IMR-90 (cell line): ENCODE results near the gene POLR1B. TPM values are rescaled to one million over a fixed set of nuclear protein-coding genes. Genes with fewer than 3 reads are reported as not detected.

ENCODE experiments used
- ATAC-seq: fragments of 200-7000 bp; cut with Tn5 transposase; 2 replicates; pipeline ENCODE4 v1.9.1; 2020; ENCODE audit warnings: low read depth, mild to moderate bottlenecking, moderate library complexity
- BruUV-seq: library from RNA; stranded (reverse); fragments of 400-500 nt; replicated peaks from 2 replicates; lab custom pipeline; 2021; lab: Mats Ljungman, UMichigan
- CTCF ChIA-PET: fragments of 300-600 bp; formaldehyde crosslinking; extraction: SDS; loops from one replicate; lab custom pipeline; 2021; ENCODE audit warnings: antibody characterized with exemption; lab: Yijun Ruan, JAX
- POLR2A ChIA-PET: fragments of 300-600 bp; sonication (Branson Sonifier 250); formaldehyde crosslinking; loops from one replicate; lab custom pipeline; 2022; ENCODE audit warnings: antibody characterized with exemption; ENCODE audit not compliant: unreplicated experiment; lab: Charles Lee
- DNase-seq: peaks from one replicate; pipeline ENCODE4 v3.0.0; 2013
- H2AFZ ChIP-seq: replicated peaks from 2 replicates; pipeline ENCODE3; 2013; ENCODE audit warnings: low read length, mild to moderate bottlenecking; ENCODE audit not compliant: poor library complexity
- H2AK5ac ChIP-seq: 2 replicates; pipeline ENCODE4 v1.6.1; 2013; ENCODE audit warnings: low read depth, low read length, inconsistent platforms
- H2AK9ac ChIP-seq: replicated peaks from 2 replicates; pipeline ENCODE3; 2013; ENCODE audit warnings: mild to moderate bottlenecking, low read depth, low read length, moderate library complexity; ENCODE audit not compliant: poor library complexity
- H2BK120ac ChIP-seq: 2 replicates; pipeline ENCODE4 v1.6.1; 2013; ENCODE audit warnings: low read depth, low read length, inconsistent platforms
- H2BK15ac ChIP-seq: 3 replicates; pipeline ENCODE4 v1.6.1; 2013; ENCODE audit warnings: low read depth, low read length, inconsistent platforms
- H2BK20ac ChIP-seq: 2 replicates; pipeline ENCODE4 v1.6.1; 2013; ENCODE audit warnings: low read depth, mild to moderate bottlenecking, inconsistent platforms, low read length, moderate library complexity
- H2BK5ac ChIP-seq: 2 replicates; pipeline ENCODE4 v1.6.1; 2013; ENCODE audit warnings: mild to moderate bottlenecking, low read depth, low read length, inconsistent platforms; ENCODE audit not compliant: poor library complexity, severe bottlenecking
- H3K14ac ChIP-seq: replicated peaks from 2 replicates; pipeline ENCODE4 v1.6.1; 2013; ENCODE audit warnings: low read depth, low read length, inconsistent platforms
- H3K18ac ChIP-seq: 2 replicates; pipeline ENCODE4 v1.6.1; 2013; ENCODE audit warnings: low read depth, low read length, control low read depth
- H3K23ac ChIP-seq: 2 replicates; pipeline ENCODE4 v1.6.1; 2013; ENCODE audit warnings: low read depth, low read length, inconsistent platforms
- H3K27ac ChIP-seq: 2 replicates; pipeline ENCODE4 v1.5.1; 2013; ENCODE audit warnings: mild to moderate bottlenecking, control low read depth, low read length; ENCODE audit not compliant: insufficient read depth
- H3K27me3 ChIP-seq: 2 replicates; pipeline ENCODE4 v1.6.1; 2013; ENCODE audit warnings: low read length; ENCODE audit not compliant: control insufficient read depth, insufficient read depth
- H3K36me3 ChIP-seq: 2 replicates; pipeline ENCODE4 v1.6.1; 2013; ENCODE audit warnings: low read length, mixed read lengths; ENCODE audit not compliant: control insufficient read depth, insufficient read depth
- H3K4ac ChIP-seq: 2 replicates; pipeline ENCODE4 v1.6.1; 2013; ENCODE audit warnings: low read depth, low read length, inconsistent platforms
- H3K4me1 ChIP-seq: 2 replicates; pipeline ENCODE4 v1.6.1; 2013; ENCODE audit warnings: low read length, mixed read lengths; ENCODE audit not compliant: control insufficient read depth, insufficient read depth
- H3K4me2 ChIP-seq: 2 replicates; pipeline ENCODE4 v1.6.1; 2013; ENCODE audit warnings: low read depth, mild to moderate bottlenecking, control low read depth, low read length, moderate library complexity
- H3K4me3 ChIP-seq: 2 replicates; pipeline ENCODE4 v1.5.1; 2013; ENCODE audit warnings: low read depth, mild to moderate bottlenecking, control low read depth, low read length, moderate library complexity; ENCODE audit not compliant: insufficient read depth
- H3K56ac ChIP-seq: 2 replicates; pipeline ENCODE4 v1.6.1; 2013; ENCODE audit warnings: low read length, inconsistent platforms; ENCODE audit not compliant: insufficient read depth; ENCODE audit errors: extremely low read depth
- H3K79me1 ChIP-seq, 2 experiments: 2 replicates each; pipeline ENCODE4 v1.6.1; 2013; ENCODE audit warnings: low read length in 2 of 2, inconsistent platforms in 1 of 2, low read depth in 1 of 2
- H3K9ac ChIP-seq: 2 replicates; pipeline ENCODE4 v1.6.1; 2013; ENCODE audit warnings: low read depth, low read length, control low read depth
- H3K9me1 ChIP-seq: 2 replicates; pipeline ENCODE4 v1.6.1; 2013; ENCODE audit warnings: low read length, inconsistent platforms; ENCODE audit not compliant: insufficient read depth
- H3K9me3 ChIP-seq: 2 replicates; pipeline ENCODE4 v1.6.1; 2013; ENCODE audit warnings: low read length; ENCODE audit not compliant: control insufficient read depth, insufficient read depth
- H4K20me1 ChIP-seq: 2 replicates; pipeline ENCODE4 v1.6.1; 2013; ENCODE audit warnings: low read length, inconsistent platforms; ENCODE audit not compliant: insufficient read depth
- H4K5ac ChIP-seq: 2 replicates; pipeline ENCODE4 v1.6.1; 2013; ENCODE audit warnings: mild to moderate bottlenecking, low read depth, low read length, control low read depth
- H4K8ac ChIP-seq, 2 experiments: 2 replicates each; pipeline ENCODE4 v1.6.1; 2013; ENCODE audit warnings: low read depth in 2 of 2, low read length in 2 of 2, control low read depth in 1 of 2, inconsistent platforms in 1 of 2
- H4K91ac ChIP-seq: 2 replicates; pipeline ENCODE4 v1.6.1; 2013; ENCODE audit warnings: low read depth, low read length, inconsistent platforms; ENCODE audit not compliant: insufficient read depth
- BHLHE40 ChIP-seq: fragments of 150-350 bp; IDR thresholded peaks from 2 replicates; pipeline ENCODE4 v1.6.1; 2016; ENCODE audit warnings: mild to moderate bottlenecking, low read depth, low read length
- CEBPB ChIP-seq: IDR thresholded peaks from 2 replicates; pipeline ENCODE4 v1.6.1; 2012; ENCODE audit warnings: low read depth, low read length, improper control_type of control experiment
- CHD1 ChIP-seq: IDR thresholded peaks from 2 replicates; pipeline ENCODE4 v1.6.1; 2012; ENCODE audit warnings: low read depth, low read length, improper control_type of control experiment
- CTCF ChIP-seq: conservative IDR thresholded peaks from 2 replicates; pipeline ENCODE4 v1.5.1; 2012; ENCODE audit warnings: mild to moderate bottlenecking, low read depth, low read length, improper control_type of control experiment
- ELK1 ChIP-seq: fragments of 150-350 bp; IDR thresholded peaks from 2 replicates; pipeline ENCODE4 v1.6.1; 2016; ENCODE audit warnings: low read depth, mild to moderate bottlenecking, low read length, moderate library complexity, borderline replicate concordance
- FOS ChIP-seq: fragments of 150-350 bp; IDR thresholded peaks from 2 replicates; pipeline ENCODE4 v1.6.1; 2016; ENCODE audit warnings: low read depth, low read length
- MAFK ChIP-seq: IDR thresholded peaks from 2 replicates; pipeline ENCODE4 v1.6.1; 2012; ENCODE audit warnings: low read depth, low read length, improper control_type of control experiment
- MAZ ChIP-seq: IDR thresholded peaks from 2 replicates; pipeline ENCODE4 v1.6.1; 2012; ENCODE audit warnings: low read depth, mild to moderate bottlenecking, low read length, improper control_type of control experiment, moderate library complexity, borderline replicate concordance
- MXI1 ChIP-seq: IDR thresholded peaks from 2 replicates; pipeline ENCODE4 v1.6.1; 2012; ENCODE audit warnings: low read depth, mild to moderate bottlenecking, low read length, moderate library complexity, borderline replicate concordance
- NFE2L2 ChIP-seq: fragments of 150-350 bp; IDR thresholded peaks from 2 replicates; pipeline ENCODE4 v1.6.1; 2016; ENCODE audit warnings: low read depth, mild to moderate bottlenecking, low read length
- POLR2A ChIP-seq: IDR thresholded peaks from 2 replicates; pipeline ENCODE4 v1.6.1; 2012; ENCODE audit warnings: mild to moderate bottlenecking, low read depth, low read length
- RAD21 ChIP-seq: IDR thresholded peaks from 2 replicates; pipeline ENCODE4 v1.6.1; 2012; ENCODE audit warnings: low read length, improper control_type of control experiment
- RCOR1 ChIP-seq: IDR thresholded peaks from 2 replicates; pipeline ENCODE4 v1.6.1; 2012; ENCODE audit warnings: mild to moderate bottlenecking, low read length, improper control_type of control experiment; ENCODE audit not compliant: insufficient replicate concordance
- RFX5 ChIP-seq: IDR thresholded peaks from 2 replicates; pipeline ENCODE4 v1.8.0; 2012; ENCODE audit warnings: low read depth, mild to moderate bottlenecking, low read length, moderate library complexity
- SMC3 ChIP-seq: fragments of 150-350 bp; IDR thresholded peaks from 2 replicates; pipeline ENCODE4 v1.6.1; 2016; ENCODE audit warnings: low read depth, mild to moderate bottlenecking, antibody characterized with exemption, low read length, moderate library complexity
- USF2 ChIP-seq: fragments of 150-350 bp; IDR thresholded peaks from 2 replicates; pipeline ENCODE4 v1.6.1; 2017; ENCODE audit warnings: mild to moderate bottlenecking, antibody characterized with exemption, low read length, low read depth
- WGBS, 2 experiments: methylation state at CpG; one replicate each; pipeline versions ENCODE4 v1.1.5 to v1.1.7; 2013; ENCODE audit warnings: missing lambda C conversion rate in 2 of 2; ENCODE audit not compliant: insufficient read length in 1 of 2; ENCODE audit errors: extremely low coverage in 2 of 2; 5-methylcytosine and 5-hydroxymethylcytosine counted together
- dilution Hi-C: fragments of 300-500 bp; cut with HindIII; formaldehyde crosslinking; loops from one replicate; pipeline ENCODE4 v1.14.3; 2018; ENCODE audit warnings: low sequenced_read_pairs; ENCODE audit not compliant: unreplicated experiment
- in situ Hi-C: fragments of 300-500 bp; cut with MboI; formaldehyde crosslinking; loops from 3 replicates; pipeline ENCODE4 v1.14.3; 2019; ENCODE audit warnings: low sequenced_read_pairs, inconsistent platforms, mixed read lengths
- intact Hi-C: fragments of 100-400 bp; cut with micrococcal nuclease; formaldehyde crosslinking; loops from 2 replicates; pipeline ENCODE4 v1.10.0; 2022
- polyA plus RNA-seq, 3 experiments: library from polyadenylated mRNA; depleted of rRNA; stranded (reverse); fragments of >200 nt; gene quantifications; 2 replicates each; pipeline ENCODE4 v1.2.3, GENCODE V29; 2012; ENCODE audit warnings: low replicate concordance in 1 of 3
- total RNA-seq: library from RNA; depleted of rRNA; stranded (reverse); fragments of >200 nt; gene quantifications from 2 replicates; pipeline ENCODE4 v1.2.3, GENCODE V29; 2012

The POLR1B gene
- total and polyA plus RNA-seq, 2 of the 4 experiments (the other 2 are of a cell fraction): 10.5 to 24.6 TPM

GRCh38 chr2:112529757-112530156, 12.5 kb upstream of the POLR1B start:
- ChIA-PET POLR2A (no interaction called here), CTCF (no interaction called here)
- H2BK15ac ChIP-seq: no peak overlapping the region
- TF ChIP-seq RCOR1 (no peak), RFX5 (no peak), SMC3 (no peak), CEBPB (no peak), ELK1 (no peak), POLR2A (no peak), MXI1 (no peak), FOS (no peak), MAFK (no peak), USF2 (no peak), CHD1 (no peak), BHLHE40 (no peak), MAZ (no peak), CTCF (no peak), NFE2L2 (no peak), RAD21 (no peak)
- WGBS, 2 experiments: no CpG with 5 or more reads among the region's 4 CpGs
- no peak overlapping the region for H2BK5ac ChIP-seq
- H4K5ac ChIP-seq: no peak overlapping the region
- DNase-seq: no peak
- no peaks in the 10 kb centered on the region for H4K20me1 ChIP-seq
- H3K9me3 ChIP-seq: no peaks in the 10 kb centered on the region
- no peak overlapping the region for H3K14ac ChIP-seq
- no TSS peak for BruUV-seq
- no peak overlapping the region for H3K4me3 ChIP-seq
- no peaks in the 10 kb centered on the region for H3K27me3 ChIP-seq
- no peak overlapping the region for H2AFZ ChIP-seq
- H3K4me2 ChIP-seq: no peak overlapping the region
- H2BK120ac ChIP-seq: no peak overlapping the region
- no peaks in the 10 kb centered on the region for H3K4me1 ChIP-seq
- dilution Hi-C loops (no loop called here), intact Hi-C loops (no loop called here), in situ Hi-C loops (no loop called here)
- H3K56ac ChIP-seq: no peak overlapping the region
- no peak for ATAC-seq
- H3K79me1 ChIP-seq: peaks cover 0 to 8% of the 10 kb centered on the region in 2 experiments; a peak in 2 of 4 replicates
- H2BK20ac ChIP-seq: no peak overlapping the region
- no peak overlapping the region for H3K23ac ChIP-seq
- H3K9me1 ChIP-seq: no peaks in the 10 kb centered on the region
- H3K18ac ChIP-seq: no peak overlapping the region
- H4K8ac ChIP-seq: no peak overlapping the region
- no peak overlapping the region for H2AK5ac ChIP-seq
- no peak overlapping the region for H3K9ac ChIP-seq
- H3K27ac ChIP-seq: no peak overlapping the region
- no peak overlapping the region for H4K91ac ChIP-seq
- no peak overlapping the region for H2AK9ac ChIP-seq
- H3K4ac ChIP-seq: no peak overlapping the region
- H3K36me3 ChIP-seq: peaks cover 24% of the 10 kb centered on the region
